HL-60 (cell line): ENCODE data around the gene CNTF.

Source experiments
- CTCF ChIP-seq: IDR thresholded peaks from one replicate; pipeline ENCODE4 v1.5.1; 2011; ENCODE audit warnings: low read length, control low read depth, inconsistent platforms; ENCODE audit not compliant: insufficient read depth
- REST ChIP-seq: IDR thresholded peaks from 2 replicates; pipeline ENCODE4 v1.6.1; 2012; ENCODE audit warnings: low read depth; ENCODE audit not compliant: insufficient replicate concordance

- TF ChIP-seq CTCF, result peak; percentile 58
- no peak for TF ChIP-seq REST
These were observed 7.4 kb downstream of the CNTF start for GRCh38 chr11:58629857-58630256.
